ENCODE measurements around the gene SEMA3D.

- no peak for TF ChIP-seq CTCF (IDR thresholded peaks at IDR 0.05)
- TF ChIP-seq ZFX (IDR thresholded peaks at IDR 0.05; ENCODE audit: borderline replicate concordance): no peak
Measured at GRCh38 chr7:84949501-84949900, 237.4 kb downstream of the SEMA3D start.

Data from 22Rv1 (cell line).